Panc1 (cell line): ENCODE data around the gene TRIM44. TPM values are rescaled to one million over a fixed set of nuclear protein-coding genes. Genes with fewer than 3 reads are reported as not detected.

Experiments used
- ATAC-seq: fragments of 200-7000 bp; cut with Tn5 transposase; 2 replicates; pipeline ENCODE4 v1.9.1; 2020; ENCODE audit warnings: mild to moderate bottlenecking, moderate library complexity
- BruUV-seq: library from RNA; stranded (reverse); fragments of 400-500 nt; replicated peaks from 2 replicates; lab custom pipeline; 2021; lab: Mats Ljungman, UMichigan
- CTCF ChIA-PET: fragments of 300-600 bp; sonication (Branson Sonifier 250); formaldehyde crosslinking; loops from one replicate; lab custom pipeline; 2022; ENCODE audit warnings: antibody characterized with exemption; lab: Charles Lee
- POLR2A ChIA-PET: fragments of 300-600 bp; sonication (Branson Sonifier 250); formaldehyde crosslinking; loops from one replicate; lab custom pipeline; 2022; ENCODE audit warnings: antibody characterized with exemption; lab: Charles Lee
- DNase-seq: peaks from one replicate; pipeline ENCODE4 v3.0.0-alpha.2; 2010; ENCODE audit warnings: low read depth, low spot score
- H3K27ac ChIP-seq: 2 replicates; pipeline ENCODE4 v1.5.1; 2011; ENCODE audit warnings: mild to moderate bottlenecking, low read length, inconsistent platforms
- H3K27me3 ChIP-seq: fragments of 200-500 bp; sonication (Bioruptor generic); 2 replicates; pipeline ENCODE4 v1.6.0; 2014; ENCODE audit warnings: low read length, inconsistent platforms; ENCODE audit not compliant: control insufficient read depth, insufficient read depth
- H3K36me3 ChIP-seq: fragments of 200-500 bp; sonication (Bioruptor generic); 2 replicates; pipeline ENCODE4 v1.5.1; 2014; ENCODE audit warnings: inconsistent platforms, mild to moderate bottlenecking, low read length, moderate library complexity; ENCODE audit not compliant: control insufficient read depth, insufficient read depth
- H3K4me1 ChIP-seq: 2 replicates; pipeline ENCODE4 v1.5.1; 2011; ENCODE audit warnings: inconsistent platforms, mild to moderate bottlenecking, low read length, moderate library complexity; ENCODE audit not compliant: control insufficient read depth, insufficient read depth
- H3K4me3 ChIP-seq, 2 experiments: 2 replicates each; pipeline ENCODE4 v1.5.1; 2011 to 2012; ENCODE audit warnings: low read depth in 2 of 2, low read length in 2 of 2, mild to moderate bottlenecking in 2 of 2, inconsistent platforms in 1 of 2, moderate library complexity in 1 of 2
- H3K9me3 ChIP-seq: fragments of 200-500 bp; sonication (Bioruptor generic); 2 replicates; pipeline ENCODE4 v1.5.1; 2014; ENCODE audit warnings: low read depth, mild to moderate bottlenecking, inconsistent platforms, low read length, moderate library complexity; ENCODE audit not compliant: control insufficient read depth, insufficient read depth
- CTCF ChIP-seq: fragments of 450-650 bp; IDR thresholded peaks from 2 replicates; pipeline ENCODE4 v1.5.1; 2017; ENCODE audit warnings: mild to moderate bottlenecking
- POLR2AphosphoS5 ChIP-seq: IDR thresholded peaks from 2 replicates; pipeline ENCODE4 v1.6.1; 2012; ENCODE audit warnings: mild to moderate bottlenecking, low read depth, low read length, moderate library complexity
- REST ChIP-seq, 2 experiments: IDR thresholded peaks; 2 replicates each; pipeline ENCODE4 v1.6.1; 2011 to 2012; ENCODE audit warnings: low read depth in 2 of 2, control low read depth in 1 of 2, low read length in 1 of 2, mild to moderate bottlenecking in 1 of 2, moderate library complexity in 1 of 2; ENCODE audit not compliant: insufficient read depth in 1 of 2
- SIN3A ChIP-seq: IDR thresholded peaks from 2 replicates; pipeline ENCODE4 v1.6.1; 2012; ENCODE audit warnings: low read depth, mild to moderate bottlenecking, low read length, moderate library complexity, borderline replicate concordance; ENCODE audit not compliant: insufficient read depth
- TCF7L2 ChIP-seq: IDR thresholded peaks from 2 replicates; pipeline ENCODE4 v1.6.1; 2011; ENCODE audit warnings: mild to moderate bottlenecking, low read depth, low read length, inconsistent platforms
- in situ Hi-C: cut with HindIII; loops from 2 replicates; pipeline ENCODE4 v1.10.0; 2016; ENCODE audit warnings: low sequenced_read_pairs, low pct_unique_long_range_greater_than_20kb
- intact Hi-C: fragments of 100-400 bp; cut with micrococcal nuclease; formaldehyde crosslinking; loops from one replicate; pipeline ENCODE4 v1.10.0; 2022; ENCODE audit not compliant: unreplicated experiment
- total RNA-seq: library from RNA; stranded (reverse); gene quantifications from one replicate; pipeline ENCODE4 v1.2.1, GENCODE V29; 2021; ENCODE audit not compliant: unreplicated experiment

The TRIM44 gene
- total RNA-seq, 1 experiment from 2014 or later: 80.3 TPM

- H3K27me3 ChIP-seq: no peaks in the 10 kb centered on the region
- no peak overlapping the region for H3K4me3 ChIP-seq
- intact Hi-C loops: no loop called here
- no peak overlapping the region for H3K27ac ChIP-seq
- ChIA-PET POLR2A (interaction anchor here (0.5 kb wide), 1 partner anchor 171 kb away, joined by 3 read pairs; no protein-coding TSS in a partner anchor), CTCF (no interaction called here)
- DNase-seq (no peak), ATAC-seq (no peak)
- H3K36me3 ChIP-seq: no peaks in the 10 kb centered on the region
- in situ Hi-C loops: no loop called here
- no peak for TF ChIP-seq REST (IDR thresholded peaks at IDR 0.05; ENCODE audit: insufficient read depth in 1 of 2, low read depth in 2 of 2, low read length in 1 of 2)
- TF ChIP-seq TCF7L2: no peak
- no peaks in the 10 kb centered on the region; the same call in 1 of the 2 replicates for H3K9me3 ChIP-seq
- no TSS peak for BruUV-seq
- peaks cover 8% of the 10 kb centered on the region for H3K4me1 ChIP-seq
Measured at GRCh38 chr11:35658020-35658948, 4.3 kb upstream of the TRIM44 start.

- DNase-seq (no peak), ATAC-seq (no peak)
- Histone ChIP-seq H3K4me3 (peak overlapping the region; percentile 73), H3K36me3 (no peaks in the 10 kb centered on the region), H3K4me1 (peaks cover 8% of the 10 kb centered on the region), H3K27ac (peak overlapping the region; percentile 93), H3K9me3 (peaks cover 11% of the 10 kb centered on the region; the same call in 1 of the 2 replicates), H3K27me3 (no peaks in the 10 kb centered on the region)
- BruUV-seq: no TSS peak
- CTCF ChIA-PET: no interaction called here
- in situ Hi-C loops: no loop called here
- POLR2A ChIA-PET: interaction anchor here (0.7 kb wide), 1 partner anchor 209 kb away, joined by 4 read pairs; no protein-coding TSS in a partner anchor
- TF ChIP-seq POLR2AphosphoS5: no peak
- TF ChIP-seq CTCF: no peak
- no peak for TF ChIP-seq SIN3A
- no peak for TF ChIP-seq REST (IDR thresholded peaks at IDR 0.05; ENCODE audit: insufficient read depth in 1 of 2, low read depth in 2 of 2, low read length in 1 of 2)
- no peak for TF ChIP-seq TCF7L2
- intact Hi-C loops: no loop called here
Measured at GRCh38 chr11:35661534-35661933, 1.0 kb upstream of the TRIM44 start.
